ENCODE data around the gene SNX20.

SNX20 gene

DNA sequence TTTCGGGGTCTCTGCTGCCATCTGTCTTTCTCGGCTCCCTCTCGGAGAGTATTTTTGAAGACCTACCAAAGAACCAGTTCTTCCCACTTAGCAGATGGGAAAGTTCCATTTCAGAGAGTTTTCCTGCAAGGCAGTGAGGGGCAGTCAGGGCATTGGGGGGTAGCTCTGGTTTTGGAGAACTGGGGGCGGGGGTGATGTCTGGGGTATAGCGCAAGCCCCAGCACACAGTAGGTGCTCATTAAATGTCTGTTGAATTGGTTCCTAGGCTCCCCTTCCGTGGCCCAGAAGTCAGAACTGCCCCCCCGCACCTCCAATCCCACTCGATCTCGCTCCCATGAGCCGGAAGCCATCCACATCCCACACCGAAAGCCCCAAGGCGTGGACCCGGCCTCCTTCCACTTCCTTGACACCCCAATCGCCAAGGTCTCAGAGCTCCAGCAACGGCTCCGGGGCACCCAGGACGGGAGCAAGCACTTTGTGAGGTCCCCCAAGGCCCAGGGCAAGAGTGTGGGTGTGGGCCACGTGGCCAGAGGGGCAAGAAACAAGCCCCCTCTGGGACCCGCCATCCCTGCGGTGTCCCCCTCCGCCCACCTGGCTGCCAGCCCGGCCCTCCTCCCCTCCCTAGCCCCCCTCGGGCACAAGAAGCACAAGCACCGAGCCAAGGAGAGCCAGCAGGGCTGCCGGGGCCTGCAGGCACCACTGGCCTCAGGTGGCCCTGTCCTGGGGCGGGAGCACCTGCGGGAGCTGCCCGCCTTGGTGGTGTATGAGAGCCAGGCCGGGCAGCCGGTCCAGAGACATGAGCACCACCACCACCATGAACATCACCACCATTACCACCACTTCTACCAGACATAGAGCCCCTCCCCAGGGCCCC lies 47.9 kb downstream of the SNX20 start:
- no peak for DNase-seq

- no peak for DNase-seq
These were observed 49.0 kb downstream of the SNX20 start for GRCh38 chr16:50631985-50632576.

GRCh38 chr16:50631249-50631984 lies 49.7 kb downstream of the SNX20 start:
- no peak for DNase-seq

- no peak for DNase-seq
These were observed 50.6 kb downstream of the SNX20 start for GRCh38 chr16:50630394-50631020.

- DNase-seq, result no peak
These were observed 51.8 kb downstream of the SNX20 start for GRCh38 chr16:50629334-50629733.

DNA sequence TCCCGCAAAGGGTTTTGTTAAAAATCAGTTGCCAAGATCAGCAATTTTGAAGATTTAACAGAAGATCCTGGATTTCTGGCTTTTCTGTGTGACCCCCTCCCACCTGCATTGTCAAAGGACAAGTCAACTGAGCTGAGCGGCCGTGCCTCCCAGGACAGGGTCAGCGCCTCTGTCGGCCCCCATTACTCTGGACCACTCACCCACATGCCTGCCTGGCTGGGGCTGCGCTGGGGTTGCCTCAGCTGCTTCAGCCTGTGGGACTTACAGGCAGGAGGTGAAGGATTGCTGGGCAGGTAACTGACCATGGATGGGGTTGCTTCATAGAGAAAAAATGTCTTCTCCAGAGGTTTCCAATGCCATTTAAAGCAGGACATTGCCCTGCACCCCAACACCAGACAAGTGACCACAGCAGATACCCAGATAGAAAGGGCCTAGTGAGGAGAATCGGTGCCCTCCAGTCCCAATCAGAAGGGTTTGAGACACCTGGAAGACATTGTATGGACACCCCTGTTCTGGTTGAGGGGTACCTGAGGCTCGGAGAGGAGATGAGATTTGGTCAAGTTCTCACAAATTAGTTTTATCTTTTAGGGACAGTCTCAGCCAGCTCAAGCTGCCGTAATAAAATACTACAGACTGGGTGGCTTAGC lies 52.8 kb downstream of the SNX20 start:
- DNase-seq, result no peak

- DNase-seq, result no peak
These were observed 53.7 kb downstream of the SNX20 start for GRCh38 chr16:50627419-50627818.

DNA sequence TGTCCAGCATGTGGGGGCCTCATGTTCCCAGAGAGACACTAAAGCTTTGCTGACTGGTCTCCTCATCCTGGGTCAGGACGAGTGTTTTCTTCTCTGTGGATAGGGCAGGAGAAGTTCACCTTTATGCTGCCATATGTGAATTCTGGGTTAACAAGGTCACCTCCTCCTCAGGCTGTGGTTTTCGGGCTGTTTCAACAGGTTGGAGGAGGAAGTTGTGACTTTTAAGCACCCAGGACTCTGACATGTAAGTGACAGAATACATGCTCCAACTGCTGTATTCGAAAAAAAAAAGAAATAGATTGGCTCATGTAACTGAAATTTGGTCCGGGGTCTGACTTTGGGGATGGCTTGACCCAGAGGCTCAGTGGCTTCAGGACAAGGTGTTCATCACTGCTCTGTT lies 54.2 kb downstream of the SNX20 start:
- DNase-seq, result no peak

- DNase-seq, result no peak
These were observed 55.7 kb downstream of the SNX20 start for GRCh38 chr16:50625374-50625773.

- DNase-seq, result no peak
These were observed 56.6 kb downstream of the SNX20 start for GRCh38 chr16:50624449-50624970.

GRCh38 chr16:50622643-50623369 lies 58.3 kb downstream of the SNX20 start:
- DNase-seq, result no peak

- no peak for DNase-seq
These were observed 59.1 kb downstream of the SNX20 start for GRCh38 chr16:50622029-50622428.

Data from NCI-H226 (cell line).